ENCODE results near the gene IRGQ.
A peak's percentile ranks its signal among the peaks of the same experiment; 100 is the strongest.
"Not testable (repeated sequence)": the region's sequence is repeated elsewhere in the genome, so short reads cannot be mapped to it uniquely, and the experiment has no call there.

The IRGQ gene

DNA sequence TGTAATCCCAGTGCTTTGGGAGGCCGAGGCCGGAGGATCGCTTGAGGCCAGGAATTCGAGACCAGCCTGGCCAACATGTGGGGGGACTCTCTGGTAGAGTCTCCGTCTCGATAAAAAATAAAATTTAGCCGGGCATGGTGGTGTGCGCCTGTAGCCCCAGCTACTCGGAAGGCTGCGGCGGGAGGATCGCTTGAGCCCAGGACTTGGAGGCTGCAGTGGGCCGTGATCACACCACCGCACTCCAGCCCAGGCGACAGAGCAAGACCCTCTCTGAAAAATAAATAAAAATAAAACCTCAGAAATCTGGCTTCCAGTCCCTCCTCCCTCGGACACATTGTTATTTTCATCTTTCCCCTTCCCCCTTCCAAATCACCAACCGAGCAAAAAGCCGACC lies 332 bp downstream of the IRGQ start:
- Mint-ChIP-seq H3K9me3 (ENCODE audit: low read depth) (no peaks in the 10 kb centered on the region), H3K27me3 (no peaks in the 10 kb centered on the region), H3K4me1 (ENCODE audit: low read depth) (peaks cover 40% of the 10 kb centered on the region), H3K27ac (peak overlapping the region; percentile 98), H3K4me3 (peak overlapping the region; percentile 95), H3K36me3 (peaks cover 5% of the 10 kb centered on the region)

GRCh38 chr19:43594710-43595604 lies 977 bp downstream of the IRGQ start:
- Mint-ChIP-seq H3K9me3 (ENCODE audit: low read depth) (no peaks in the 10 kb centered on the region), H3K36me3 (peaks cover 5% of the 10 kb centered on the region), H3K27ac (peak overlapping the region; percentile 98), H3K4me1 (ENCODE audit: low read depth) (peaks cover 45% of the 10 kb centered on the region), H3K4me3 (peak overlapping the region; percentile 95), H3K27me3 (no peaks in the 10 kb centered on the region)

GRCh38 chr19:43594081-43594697 lies 1.7 kb downstream of the IRGQ start:
- peaks cover 5% of the 10 kb centered on the region for H3K36me3 Mint-ChIP-seq
- peak overlapping the region; percentile 95 for H3K4me3 Mint-ChIP-seq
- H3K4me1 Mint-ChIP-seq (ENCODE audit: low read depth) = peaks cover 51% of the 10 kb centered on the region
- no peak overlapping the region for H3K27ac Mint-ChIP-seq
- no peaks in the 10 kb centered on the region for H3K27me3 Mint-ChIP-seq
- no peaks in the 10 kb centered on the region for H3K9me3 Mint-ChIP-seq (ENCODE audit: low read depth)

DNA sequence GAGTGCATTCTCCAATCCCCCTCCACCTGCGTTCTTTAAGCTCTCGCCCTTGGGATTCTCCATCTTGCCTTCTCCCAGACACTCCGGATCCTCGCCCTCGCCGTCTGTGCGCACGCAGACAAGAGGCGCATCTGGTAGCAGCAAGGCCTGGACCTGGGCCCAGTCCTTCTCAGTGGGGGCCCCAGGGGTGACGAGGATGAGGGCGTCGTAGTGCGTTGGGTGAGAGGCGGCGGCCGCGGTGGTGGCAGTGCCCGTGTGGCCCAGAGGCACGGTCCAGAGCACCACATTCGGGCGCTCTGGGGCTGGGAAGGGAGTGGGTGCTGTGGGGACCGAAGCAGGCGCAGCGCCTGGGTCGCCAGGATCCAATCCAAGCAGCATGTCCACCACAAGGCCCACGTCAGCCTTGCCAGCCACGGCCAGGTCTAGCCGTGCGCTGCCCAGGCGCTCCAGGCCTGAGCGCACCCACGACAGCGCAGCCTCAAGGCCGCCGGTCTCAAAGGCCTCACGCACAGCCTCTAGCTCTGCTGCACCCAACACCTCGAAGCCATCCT lies 3.1 kb downstream of the IRGQ start:
- H3K27ac Mint-ChIP-seq = no peak overlapping the region

GRCh38 chr19:43591904-43592772 lies 3.8 kb downstream of the IRGQ start:
- Mint-ChIP-seq H3K4me3 (no peak overlapping the region), H3K27ac (no peak overlapping the region), H3K4me1 (ENCODE audit: low read depth) (peaks cover 36% of the 10 kb centered on the region), H3K9me3 (ENCODE audit: low read depth) (no peaks in the 10 kb centered on the region), H3K36me3 (peaks cover 5% of the 10 kb centered on the region), H3K27me3 (no peaks in the 10 kb centered on the region)

More for the DNA sequence above, 3.1 kb downstream of the IRGQ start:
- peaks cover 5% of the 10 kb centered on the region for H3K36me3 Mint-ChIP-seq
- H3K4me3 Mint-ChIP-seq = peak overlapping the region; percentile 81
- no peaks in the 10 kb centered on the region for H3K27me3 Mint-ChIP-seq
- peaks cover 44% of the 10 kb centered on the region for H3K4me1 Mint-ChIP-seq (ENCODE audit: low read depth)
- H3K9me3 Mint-ChIP-seq (ENCODE audit: low read depth) = no peaks in the 10 kb centered on the region

- no peaks in the 10 kb centered on the region for H3K27me3 Mint-ChIP-seq
- peak overlapping the region; percentile 88 for H3K27ac Mint-ChIP-seq
- peaks cover 32% of the 10 kb centered on the region for H3K4me1 Mint-ChIP-seq (ENCODE audit: low read depth)
- no peak overlapping the region for H3K4me3 Mint-ChIP-seq
- no peaks in the 10 kb centered on the region for H3K9me3 Mint-ChIP-seq (ENCODE audit: low read depth)
- H3K36me3 Mint-ChIP-seq = peaks cover 9% of the 10 kb centered on the region
Observed at GRCh38 chr19:43589678-43590077, 6.3 kb downstream of the IRGQ start.

GRCh38 chr19:43589277-43589676 lies 6.7 kb downstream of the IRGQ start:
- no peaks in the 10 kb centered on the region for H3K27me3 Mint-ChIP-seq
- H3K36me3 Mint-ChIP-seq = peaks cover 9% of the 10 kb centered on the region
- peaks cover 32% of the 10 kb centered on the region for H3K4me1 Mint-ChIP-seq (ENCODE audit: low read depth)
- H3K9me3 Mint-ChIP-seq (ENCODE audit: low read depth) = no peaks in the 10 kb centered on the region
- no peak overlapping the region for H3K4me3 Mint-ChIP-seq
- no peak overlapping the region for H3K27ac Mint-ChIP-seq

- H3K27ac Mint-ChIP-seq; H3K4me3 Mint-ChIP-seq; H3K36me3 Mint-ChIP-seq; H3K27me3 Mint-ChIP-seq; H3K9me3 Mint-ChIP-seq (ENCODE audit: low read depth): not testable (repeated sequence)
- peaks cover 24% of the 10 kb centered on the region for H3K4me1 Mint-ChIP-seq (ENCODE audit: low read depth)
Observed at GRCh38 chr19:43587029-43587428, 8.9 kb downstream of the IRGQ start.

GRCh38 chr19:43586346-43586745 lies 9.6 kb downstream of the IRGQ start:
- Mint-ChIP-seq H3K4me1 (ENCODE audit: low read depth) (peaks cover 29% of the 10 kb centered on the region), H3K9me3 (ENCODE audit: low read depth) (no peaks in the 10 kb centered on the region), H3K4me3 (no peak overlapping the region), H3K36me3 (peaks cover 6% of the 10 kb centered on the region), H3K27me3 (no peaks in the 10 kb centered on the region), H3K27ac (no peak overlapping the region)

GRCh38 chr19:43584484-43584883 lies 11.4 kb downstream of the IRGQ start:
- Mint-ChIP-seq H3K9me3 (ENCODE audit: low read depth) (no peaks in the 10 kb centered on the region), H3K27me3 (no peaks in the 10 kb centered on the region), H3K4me1 (ENCODE audit: low read depth) (peaks cover 24% of the 10 kb centered on the region), H3K27ac (peak overlapping the region; percentile 83), H3K36me3 (peaks cover 4% of the 10 kb centered on the region), H3K4me3 (no peak overlapping the region)

GRCh38 chr19:43582495-43582894 lies 13.4 kb downstream of the IRGQ start:
- H3K4me1 Mint-ChIP-seq (ENCODE audit: low read depth) = peaks cover 31% of the 10 kb centered on the region
- no peaks in the 10 kb centered on the region for H3K9me3 Mint-ChIP-seq (ENCODE audit: low read depth)
- H3K4me3 Mint-ChIP-seq = no peak overlapping the region
- peaks cover 4% of the 10 kb centered on the region for H3K36me3 Mint-ChIP-seq
- H3K27ac Mint-ChIP-seq = no peak overlapping the region
- no peaks in the 10 kb centered on the region for H3K27me3 Mint-ChIP-seq

- peak overlapping the region; percentile 51 for H3K4me3 Mint-ChIP-seq
- H3K9me3 Mint-ChIP-seq (ENCODE audit: low read depth) = no peaks in the 10 kb centered on the region
- peak overlapping the region; percentile 70 for H3K27ac Mint-ChIP-seq
- H3K27me3 Mint-ChIP-seq = no peaks in the 10 kb centered on the region
- H3K36me3 Mint-ChIP-seq = peaks cover 4% of the 10 kb centered on the region
- H3K4me1 Mint-ChIP-seq (ENCODE audit: low read depth) = peaks cover 32% of the 10 kb centered on the region
Observed at GRCh38 chr19:43581467-43581866, 14.5 kb downstream of the IRGQ start.

DNA sequence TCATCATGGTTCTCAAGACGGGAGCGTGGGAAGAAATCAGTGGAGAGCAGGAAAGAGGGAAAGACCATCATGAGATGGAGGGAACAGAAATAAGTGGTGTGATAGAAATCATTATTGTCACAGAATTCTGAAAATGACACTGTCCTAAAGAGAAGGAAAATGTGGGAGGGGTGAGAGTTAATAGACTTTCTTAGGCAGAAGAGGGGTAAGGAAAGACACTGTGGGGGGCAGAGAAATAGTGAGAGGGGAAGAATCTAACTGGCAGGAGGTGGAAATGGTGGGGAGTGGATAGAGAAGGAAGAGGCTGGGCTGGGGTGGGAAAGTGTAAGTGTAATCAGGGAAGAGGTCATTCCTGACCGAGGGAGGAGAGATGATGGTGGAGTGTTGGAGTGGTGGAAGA lies 17.1 kb downstream of the IRGQ start:
- H3K4me3 Mint-ChIP-seq = peak overlapping the region; percentile 77
- H3K4me1 Mint-ChIP-seq (ENCODE audit: low read depth) = peaks cover 36% of the 10 kb centered on the region
- H3K9me3 Mint-ChIP-seq (ENCODE audit: low read depth) = no peaks in the 10 kb centered on the region
- H3K27me3 Mint-ChIP-seq = no peaks in the 10 kb centered on the region
- peak overlapping the region; percentile 70 for H3K27ac Mint-ChIP-seq
- H3K36me3 Mint-ChIP-seq = no peaks in the 10 kb centered on the region

- peaks cover 41% of the 10 kb centered on the region for H3K4me1 Mint-ChIP-seq (ENCODE audit: low read depth)
- H3K27me3 Mint-ChIP-seq = no peaks in the 10 kb centered on the region
- no peaks in the 10 kb centered on the region for H3K36me3 Mint-ChIP-seq
- H3K4me3 Mint-ChIP-seq = peak overlapping the region; percentile 93
- peak overlapping the region; percentile 50 for H3K27ac Mint-ChIP-seq
- H3K9me3 Mint-ChIP-seq (ENCODE audit: low read depth) = no peaks in the 10 kb centered on the region
Observed at GRCh38 chr19:43575955-43576878, 19.7 kb downstream of the IRGQ start.
